GM21576 (cell line): ENCODE data around the gene PLAC8.
"Not testable (repeated sequence)": the region's sequence is repeated elsewhere in the genome, so short reads cannot be mapped to it uniquely, and the experiment has no call there.

ENCODE experiments used
- ATAC-seq: cut with Tn5 transposase; IDR thresholded peaks from one replicate; pipeline ENCODE4 v1.9.1; 2021; ENCODE audit warnings: mild to moderate bottlenecking, moderate library complexity; ENCODE audit not compliant: unreplicated experiment

PLAC8 gene

GRCh38 chr4:83114576-83114975, at the start of gene PLAC8:
Gene PLAC8, minus strand, starts transcription at chr4:83114729. Its CDS starts 6,808 bp downstream, at chr4:83107921.
- peak; percentile 35 for ATAC-seq

GRCh38 chr4:83153417-83153816, 38.9 kb upstream of the PLAC8 start:
- no peak for ATAC-seq

- no peak for ATAC-seq
Measured at GRCh38 chr4:83152746-83153145, 38.2 kb upstream of the PLAC8 start.

GRCh38 chr4:83151651-83152050, 37.1 kb upstream of the PLAC8 start:
- ATAC-seq = no peak

- no peak for ATAC-seq
Measured at GRCh38 chr4:83150653-83151330, 36.3 kb upstream of the PLAC8 start.

GRCh38 chr4:83149865-83150652, 35.5 kb upstream of the PLAC8 start:
- no peak for ATAC-seq

GRCh38 chr4:83146841-83147240, 32.3 kb upstream of the PLAC8 start:
- ATAC-seq = no peak

GRCh38 chr4:83145776-83146175, 31.2 kb upstream of the PLAC8 start:
- ATAC-seq = not testable (repeated sequence)

- ATAC-seq = no peak
Measured at GRCh38 chr4:83139514-83140156, 25.1 kb upstream of the PLAC8 start.

GRCh38 chr4:83138946-83139345, 24.4 kb upstream of the PLAC8 start:
- ATAC-seq = no peak

GRCh38 chr4:83132065-83132464, 17.5 kb upstream of the PLAC8 start:
- no peak for ATAC-seq

GRCh38 chr4:83129264-83129663, 14.7 kb upstream of the PLAC8 start:
- ATAC-seq = no peak

- ATAC-seq = no peak
Measured at GRCh38 chr4:83128240-83128929, 13.9 kb upstream of the PLAC8 start.

- ATAC-seq = no peak
Measured at GRCh38 chr4:83125738-83126141, 11.2 kb upstream of the PLAC8 start.

GRCh38 chr4:83124111-83124780, 9.7 kb upstream of the PLAC8 start:
- ATAC-seq = peak; percentile 59

- no peak for ATAC-seq
Measured at GRCh38 chr4:83121246-83121645, 6.7 kb upstream of the PLAC8 start.

- no peak for ATAC-seq
Measured at GRCh38 chr4:83118869-83119268, 4.3 kb upstream of the PLAC8 start.

- ATAC-seq = no peak
Measured at GRCh38 chr4:83115656-83116285, 1.2 kb upstream of the PLAC8 start.

GRCh38 chr4:83115000-83115399, 471 bp upstream of the PLAC8 start:
- ATAC-seq = no peak

GRCh38 chr4:83113429-83113786, 1.1 kb downstream of the PLAC8 start:
- ATAC-seq = no peak
